ENCODE results near the gene CLCF1. TPM values are rescaled to one million over a fixed set of nuclear protein-coding genes. Genes with fewer than 3 reads are reported as not detected.

The CLCF1 gene
- total RNA-seq, 1 experiment from 2014 or later, result 2.1 TPM

GRCh38 chr11:67398661-67399563 is 25.5 kb upstream of the CLCF1 start:
- Mint-ChIP-seq H3K9me3 (no peaks in the 10 kb centered on the region; a peak in 1 of 5 replicates), H3K27ac (no peak overlapping the region), H3K4me1 (peaks cover 16 to 18% of the 10 kb centered on the region in 2 experiments), H3K4me3 (peak overlapping the region in 1 of 2 experiments; percentile 56; a peak in 1 of 5 replicates), H3K27me3 (ENCODE audit: low read depth) (no peaks in the 10 kb centered on the region), H3K36me3 (ENCODE audit: insufficient read depth in 1 of 3, low read depth in 3 of 3) (peaks cover 14 to 47% (median 44%) of the 10 kb centered on the region in 3 experiments)
- no peak for TF ChIP-seq CTCF (conservative IDR thresholded peaks at IDR 0.05)
- no peaks in the 10 kb centered on the region for H3K27me3 ChIP-seq (ENCODE audit: insufficient read depth, low read length)
- no peak overlapping the region for H4K5ac ChIP-seq (ENCODE audit: insufficient read length, low read depth, low read length)
- peaks cover 3% of the 10 kb centered on the region for H3K79me1 ChIP-seq (ENCODE audit: insufficient read depth, low read depth, low read length, poor library complexity, severe bottlenecking)
- H2BK5ac ChIP-seq (ENCODE audit: insufficient read length, low read length), result no peak overlapping the region
- H2AK5ac ChIP-seq (ENCODE audit: insufficient read length, low read length), result no peak overlapping the region
- no peak overlapping the region for H4K8ac ChIP-seq (replicated peaks; ENCODE audit: insufficient read length, low read depth, low read length)
- H4K20me1 ChIP-seq (ENCODE audit: control insufficient read depth, insufficient read depth, insufficient read length), result no peaks in the 10 kb centered on the region
- no CpG with 5 or more reads among the region's 31 CpGs for WGBS (ENCODE audit: extremely low coverage, insufficient read length, low lambda C conversion rate)
- no peak overlapping the region for H3K56ac ChIP-seq (ENCODE audit: insufficient read length, low read depth, low read length)
- H3K23me2 ChIP-seq (ENCODE audit: insufficient read length, low read depth, low read length, poor library complexity, severe bottlenecking), result peaks cover 5% of the 10 kb centered on the region
- peaks cover 4% of the 10 kb centered on the region; the same call in 1 of the 2 replicates for H3K79me2 ChIP-seq (ENCODE audit: insufficient read depth, low read length)
- H3K9ac ChIP-seq (ENCODE audit: extremely low read depth, insufficient read length, low read length), result no peak overlapping the region
- H3K23ac ChIP-seq (ENCODE audit: insufficient read length, low read depth, low read length), result no peak overlapping the region
- no peak overlapping the region for H3K14ac ChIP-seq (ENCODE audit: insufficient read depth, low read length)
- H2BK20ac ChIP-seq (ENCODE audit: low read depth, low read length, poor library complexity, severe bottlenecking), result no peak overlapping the region
- peaks cover 2% of the 10 kb centered on the region; the same call in 1 of the 2 replicates for H3K4me1 ChIP-seq (ENCODE audit: insufficient read depth, low read length)
- H3T11ph ChIP-seq (ENCODE audit: low read length), result no peak overlapping the region
- H4K91ac ChIP-seq (ENCODE audit: insufficient read length, low read depth, low read length), result no peak overlapping the region
- H2AFZ ChIP-seq (ENCODE audit: low read length), result no peak overlapping the region
- no peak overlapping the region for H3K4ac ChIP-seq (ENCODE audit: low read depth, low read length)
- no peak overlapping the region; the same call in 1 of the 2 replicates for H2BK15ac ChIP-seq (ENCODE audit: low read depth, low read length)
- H3K4me2 ChIP-seq (ENCODE audit: insufficient read depth, insufficient read length, low read length), result no peak overlapping the region
- H2BK12ac ChIP-seq (ENCODE audit: insufficient read length, low read depth, low read length), result no peak overlapping the region
- H3K27ac ChIP-seq (ENCODE audit: insufficient read length, low read depth, low read length), result no peak overlapping the region
- H3K18ac ChIP-seq (ENCODE audit: insufficient read length, low read depth, low read length), result no peak overlapping the region
- H2BK120ac ChIP-seq (ENCODE audit: low read depth, low read length, poor library complexity, severe bottlenecking), result no peak overlapping the region
- H3K9me3 ChIP-seq (ENCODE audit: control insufficient read depth, low read depth, low read length), result no peaks in the 10 kb centered on the region
- no peak for DNase-seq

All from H9 (cell line).